Measurements from ENCODE around the gene MVB12B. TPM values are rescaled to one million over a fixed set of nuclear protein-coding genes. Genes with fewer than 3 reads are reported as not detected.

The MVB12B gene
- total and polyA plus RNA-seq, 2 of the 8 experiments (the other 6 are each of a cell fraction or from before 2014, with no cell fraction given), result 2.6 to 5.0 TPM

- Histone ChIP-seq H4K91ac (replicated peaks; ENCODE audit: insufficient read length, low read length) (no peak overlapping the region), H2BK120ac (replicated peaks; ENCODE audit: low read depth, low read length) (no peak overlapping the region), H2BK20ac (ENCODE audit: low read length) (no peak overlapping the region), H3K23me2 (ENCODE audit: low read depth, low read length) (no peaks in the 10 kb centered on the region), H4K8ac (ENCODE audit: extremely low read depth, insufficient read depth, low read length) (no peak overlapping the region), H3K9ac (replicated peaks in 1 of 4; ENCODE audit: extremely low read depth in 1 of 4, low read depth in 3 of 4, low read length in 3 of 4) (no peak overlapping the region), H3K9me3 (ENCODE audit: insufficient read depth in 2 of 2, low read depth in 1 of 2, low read length in 1 of 2) (no peaks in the 10 kb centered on the region), H3K79me2 (ENCODE audit: control insufficient read depth in 1 of 2, insufficient read depth in 2 of 2, low read length in 2 of 2) (no peaks in the 10 kb centered on the region), H3K79me1 (ENCODE audit: low read depth, low read length) (no peaks in the 10 kb centered on the region), H3K27ac (ENCODE audit: low read depth, low read length) (no peak overlapping the region), H2AK5ac (ENCODE audit: low read depth, low read length) (no peak overlapping the region), H2AFZ (ENCODE audit: low read length) (no peak overlapping the region), H3K27me3 (replicated peaks in 1 of 4; ENCODE audit: control insufficient read depth in 3 of 4, extremely low read depth in 1 of 4, insufficient read depth in 3 of 4, low read length in 3 of 4) (no peaks in the 10 kb centered on the region), H2BK12ac (ENCODE audit: low read depth, low read length) (no peak overlapping the region), H2BK15ac (ENCODE audit: low read length) (no peak overlapping the region), H3K36me3 (ENCODE audit: control insufficient read depth in 2 of 4, insufficient read depth in 4 of 4, low read length in 3 of 4) (no peaks in the 10 kb centered on the region), H4K20me1 (replicated peaks in 1 of 2; ENCODE audit: control insufficient read depth in 1 of 2, insufficient read depth in 2 of 2, low read length in 2 of 2) (no peaks in the 10 kb centered on the region), H3K14ac (ENCODE audit: insufficient read length) (no peak overlapping the region), H4K5ac (ENCODE audit: insufficient read length, low read depth, low read length) (no peak overlapping the region), H3K18ac (ENCODE audit: extremely low read depth, low read length) (no peak overlapping the region), H2BK5ac (ENCODE audit: low read depth, low read length) (no peak overlapping the region), H3K4me3 (ENCODE audit: extremely low read depth in 1 of 4, insufficient read depth in 2 of 4, low read depth in 3 of 4, low read length in 4 of 4) (no peak overlapping the region), H3K56ac (replicated peaks; ENCODE audit: insufficient read length, low read depth, low read length) (no peak overlapping the region), H3K4me1 (replicated peaks in 1 of 4; ENCODE audit: control insufficient read depth in 3 of 4, insufficient read depth in 4 of 4, low read length in 3 of 4) (peaks cover 0 to 14% (median 11%) of the 10 kb centered on the region in 4 experiments; a peak in 6 of 7 replicates), H3K23ac (ENCODE audit: insufficient read length) (no peak overlapping the region), H3K4me2 (ENCODE audit: insufficient read depth in 1 of 2, low read depth in 2 of 2, low read length in 2 of 2) (no peak overlapping the region), H3K4ac (replicated peaks; ENCODE audit: insufficient read length, low read depth, low read length) (no peak overlapping the region)
- CTCF ChIA-PET (ENCODE audit: partially characterized antibody), result interaction anchor here (1.3 to 3.4 kb wide), 2 partner anchors 17 to 110 kb away, joined by 4 to 17 read pairs; no protein-coding TSS in a partner anchor
- POLR2A ChIA-PET (ENCODE audit: partially characterized antibody), result no interaction called here
- FAIRE-seq (no peak), DNase-seq (ENCODE audit: low read depth in 1 of 2, low spot score in 2 of 2) (no peak)
- no peak for TF ChIP-seq SIX5 (IDR thresholded peaks at IDR 0.05; ENCODE audit: low read depth, low read length)
- WGBS, 2 experiments (ENCODE audit: extremely low coverage in 1 of 2, insufficient coverage in 1 of 2, insufficient read length in 1 of 2, insufficient replicate concordance in 2 of 2, low coverage in 1 of 2, low lambda C conversion rate in 2 of 2, missing lambda C conversion rate in 1 of 2), result 81% methylated on average over 6 of the region's 6 CpGs; no CpG with 5 or more reads in 1 of the 2 experiments
Observed at GRCh38 chr9:126381195-126381594, 54.6 kb downstream of the MVB12B start.
